KBM-7 (cell line): ENCODE measurements around the gene DNAJC21.
"Not testable (repeated sequence)": the region's sequence is repeated elsewhere in the genome, so short reads cannot be mapped to it uniquely, and the experiment has no call there.

ENCODE experiments used
- DNase-seq: peaks from one replicate; pipeline ENCODE4 v3.0.0-alpha.2; 2015
- in situ Hi-C: fragments of 300-500 bp; cut with MboI; formaldehyde crosslinking; loops from 2 replicates; pipeline ENCODE4 v1.14.3; 2020; ENCODE audit warnings: low sequenced_read_pairs, low pct_unique_long_range_greater_than_20kb, mixed read lengths

The DNAJC21 gene

GRCh38 chr5:34967540-34967939, 38.2 kb downstream of the DNAJC21 start:
- in situ Hi-C loops = no loop called here
- no peak for DNase-seq

GRCh38 chr5:34968258-34968657, 38.9 kb downstream of the DNAJC21 start:
- DNase-seq = no peak
- in situ Hi-C loops = no loop called here

GRCh38 chr5:34970552-34970951, 41.2 kb downstream of the DNAJC21 start:
- no peak for DNase-seq
- in situ Hi-C loops = no loop called here

- in situ Hi-C loops = not testable (repeated sequence)
Measured at GRCh38 chr5:34971655-34972054, 42.3 kb downstream of the DNAJC21 start.

GRCh38 chr5:34976347-34976746, 47.0 kb downstream of the DNAJC21 start:
- no peak for DNase-seq
- in situ Hi-C loops = no loop called here

More at GRCh38 chr5:34971655-34972054, 42.3 kb downstream of the DNAJC21 start:
- not testable (repeated sequence) for DNase-seq

GRCh38 chr5:34977934-34978613, 48.7 kb downstream of the DNAJC21 start:
- in situ Hi-C loops = no loop called here
- no peak for DNase-seq

- no peak for DNase-seq
- in situ Hi-C loops = no loop called here
Measured at GRCh38 chr5:34978681-34979080, 49.3 kb downstream of the DNAJC21 start.

- in situ Hi-C loops = no loop called here
- no peak for DNase-seq
Measured at GRCh38 chr5:34982823-34983222, 53.5 kb downstream of the DNAJC21 start.

GRCh38 chr5:34986965-34987364, 57.6 kb downstream of the DNAJC21 start:
- no peak for DNase-seq
- in situ Hi-C loops = no loop called here

GRCh38 chr5:34991486-34992238, 62.3 kb downstream of the DNAJC21 start:
- in situ Hi-C loops = no loop called here
- DNase-seq = no peak

- in situ Hi-C loops = no loop called here
- DNase-seq = no peak
Measured at GRCh38 chr5:34993951-34994350, 64.6 kb downstream of the DNAJC21 start.

GRCh38 chr5:34996261-34996660, 66.9 kb downstream of the DNAJC21 start:
- no peak for DNase-seq
- in situ Hi-C loops = no loop called here

GRCh38 chr5:34998058-34998789, 68.9 kb downstream of the DNAJC21 start:
- in situ Hi-C loops = no loop called here
- no peak for DNase-seq

- in situ Hi-C loops = loop anchor here (25.0 kb wide), 1 partner anchor 515 kb away; no protein-coding TSS in a partner anchor
- no peak for DNase-seq
Measured at GRCh38 chr5:35001842-35002241, 72.5 kb downstream of the DNAJC21 start.

GRCh38 chr5:35002459-35002858, 73.1 kb downstream of the DNAJC21 start:
- in situ Hi-C loops = loop anchor here (25.0 kb wide), 1 partner anchor 515 kb away; no protein-coding TSS in a partner anchor
- DNase-seq = no peak

GRCh38 chr5:35003018-35003957, 73.9 kb downstream of the DNAJC21 start:
- DNase-seq = peak; percentile 80
- in situ Hi-C loops = loop anchor here (25.0 kb wide), 1 partner anchor 516 kb away; no protein-coding TSS in a partner anchor

GRCh38 chr5:35004200-35004599, 74.8 kb downstream of the DNAJC21 start:
- DNase-seq = no peak
- in situ Hi-C loops = loop anchor here (25.0 kb wide), 1 partner anchor 517 kb away; no protein-coding TSS in a partner anchor

- no peak for DNase-seq
- in situ Hi-C loops = loop anchor here (25.0 kb wide), 1 partner anchor 517 kb away; no protein-coding TSS in a partner anchor
Measured at GRCh38 chr5:35004771-35005170, 75.4 kb downstream of the DNAJC21 start.
